NOMO-1 treated with dmso at 0.1 percent for 144 hours (cell line): ENCODE measurements around the gene ZBTB40.

ENCODE experiments used
- DNase-seq: peaks from one replicate; lab custom pipeline; 2025; ENCODE audit not compliant: unreplicated experiment; lab: John Stamatoyannopoulos, UW

ZBTB40 gene

GRCh38 chr1:22552021-22552420 lies 100.4 kb downstream of the ZBTB40 start:
- no peak for DNase-seq

- DNase-seq = no peak
These were observed 101.6 kb downstream of the ZBTB40 start for GRCh38 chr1:22553104-22553880.

- no peak for DNase-seq
These were observed 102.4 kb downstream of the ZBTB40 start for GRCh38 chr1:22553991-22554522.

- DNase-seq = no peak
These were observed 103.7 kb downstream of the ZBTB40 start for GRCh38 chr1:22555371-22555656.

GRCh38 chr1:22556391-22557104 lies 104.9 kb downstream of the ZBTB40 start:
- no peak for DNase-seq

- no peak for DNase-seq
These were observed 105.8 kb downstream of the ZBTB40 start for GRCh38 chr1:22557341-22557950.

GRCh38 chr1:22562584-22563583 lies 111.2 kb downstream of the ZBTB40 start, which contains the start of gene EPHA8:
TSS of gene EPHA8 (plus strand) at chr1:22563489. CDS start at chr1:22563636, 147 bp downstream.
- no peak for DNase-seq

GRCh38 chr1:22563671-22564602 lies 112.3 kb downstream of the ZBTB40 start:
- no peak for DNase-seq

- DNase-seq = no peak
These were observed 114.5 kb downstream of the ZBTB40 start for GRCh38 chr1:22566161-22566560.

GRCh38 chr1:22567197-22567596 lies 115.5 kb downstream of the ZBTB40 start:
- no peak for DNase-seq

- DNase-seq = no peak
These were observed 116.3 kb downstream of the ZBTB40 start for GRCh38 chr1:22567994-22568393.

GRCh38 chr1:22569269-22569668 lies 117.6 kb downstream of the ZBTB40 start:
- no peak for DNase-seq

- DNase-seq = no peak
These were observed 118.7 kb downstream of the ZBTB40 start for GRCh38 chr1:22570140-22570909.

- DNase-seq = no peak
These were observed 121.2 kb downstream of the ZBTB40 start for GRCh38 chr1:22572818-22573217.

GRCh38 chr1:22573237-22573636 lies 121.6 kb downstream of the ZBTB40 start:
- no peak for DNase-seq

- no peak for DNase-seq
These were observed 124.0 kb downstream of the ZBTB40 start for GRCh38 chr1:22575532-22576149.

GRCh38 chr1:22576150-22576544 lies 124.5 kb downstream of the ZBTB40 start:
- no peak for DNase-seq

- DNase-seq = no peak
These were observed 125.0 kb downstream of the ZBTB40 start for GRCh38 chr1:22576617-22577016.
